AG10803 (cell line): Measurements from ENCODE around the gene FIS1.
A peak's percentile ranks its signal among the peaks of the same experiment; 100 is the strongest.

ENCODE experiments used
- DNase-seq: peaks from one replicate; pipeline ENCODE4 v3.0.0; 2010; ENCODE audit warnings: low read depth
- H3K4me3 ChIP-seq: 2 replicates; pipeline ENCODE4 v1.5.1; 2011; ENCODE audit warnings: mild to moderate bottlenecking, low read length, control low read depth
- CTCF ChIP-seq: conservative IDR thresholded peaks from 2 replicates; pipeline ENCODE4 v1.5.1; 2011; ENCODE audit warnings: mild to moderate bottlenecking, low read length, control low read depth, inconsistent platforms

FIS1 gene

GRCh38 chr7:101235050-101235449 is 9.8 kb downstream of the FIS1 start:
- DNase-seq = no peak
- H3K4me3 ChIP-seq = no peak overlapping the region
- TF ChIP-seq CTCF = peak; percentile 26; the same call in 1 of the 2 replicates

- no peak overlapping the region for H3K4me3 ChIP-seq
- DNase-seq = no peak
- TF ChIP-seq CTCF = no peak
Measured at GRCh38 chr7:101234636-101235035, 10.2 kb downstream of the FIS1 start.

GRCh38 chr7:101233907-101234547 is 10.9 kb downstream of the FIS1 start:
- H3K4me3 ChIP-seq = no peak overlapping the region
- no peak for TF ChIP-seq CTCF
- DNase-seq = no peak

GRCh38 chr7:101232141-101232850 is 12.6 kb downstream of the FIS1 start:
- TF ChIP-seq CTCF = no peak
- H3K4me3 ChIP-seq = no peak overlapping the region
- DNase-seq = no peak

- DNase-seq = no peak
- H3K4me3 ChIP-seq = no peak overlapping the region
- no peak for TF ChIP-seq CTCF
Measured at GRCh38 chr7:101231644-101232043, 13.2 kb downstream of the FIS1 start.

- no peak overlapping the region for H3K4me3 ChIP-seq
- no peak for TF ChIP-seq CTCF
- DNase-seq = peak; percentile 57
Measured at GRCh38 chr7:101226721-101227120, 18.2 kb downstream of the FIS1 start.

GRCh38 chr7:101225650-101226049 is 19.2 kb downstream of the FIS1 start:
- TF ChIP-seq CTCF = no peak
- DNase-seq = no peak
- no peak overlapping the region for H3K4me3 ChIP-seq
